A549 (cell line): ENCODE measurements around the gene SVEP1.

Experiments
- CTCF ChIP-seq: fragments of >200 bp; sonication (Bioruptor Twin); formaldehyde crosslinking; IDR thresholded peaks from 3 replicates; pipeline ENCODE4 v1.5.1; 2016
- EP300 ChIP-seq, 2 experiments: fragments of >200 bp; sonication (Bioruptor Twin); formaldehyde crosslinking; IDR thresholded peaks; 2 replicates in 1 of 2; 3 replicates in 1 of 2; pipeline ENCODE4 v1.6.1; 2016 to 2017
- ESRRA ChIP-seq: fragments of 150-350 bp; IDR thresholded peaks from 2 replicates; pipeline ENCODE4 v1.6.1; 2014; ENCODE audit warnings: mild to moderate bottlenecking, low read length, borderline replicate concordance
- JUN ChIP-seq, 2 experiments: fragments of >200 bp; sonication (Bioruptor Twin); formaldehyde crosslinking; IDR thresholded peaks; 2 replicates in 1 of 2; 3 replicates in 1 of 2; pipeline ENCODE4 v1.6.1; 2016 to 2017
- MAX ChIP-seq: IDR thresholded peaks from 2 replicates; pipeline ENCODE4 v1.6.1; 2012
- NR3C1 ChIP-seq: fragments of >200 bp; sonication (Bioruptor Twin); formaldehyde crosslinking; IDR thresholded peaks from 3 replicates; pipeline ENCODE4 v1.6.1; 2017
- POLR2A ChIP-seq: IDR thresholded peaks from 2 replicates; pipeline ENCODE4 v1.6.1; 2012; ENCODE audit warnings: mild to moderate bottlenecking, low read length
- ZNF302 ChIP-seq: fragments of 250-450 bp; sonication (Bioruptor Pico); IDR thresholded peaks from 2 replicates; pipeline ENCODE4 v1.9.0; 2021; ENCODE audit warnings: inconsistent platforms, mild to moderate bottlenecking, moderate library complexity

GRCh38 chr9:110512817-110513216 is 66.7 kb downstream of the SVEP1 start:
- TF ChIP-seq NR3C1 (no peak), CTCF (no peak), JUN (IDR thresholded peaks at IDR 0.05) (no peak), POLR2A (no peak), ESRRA (no peak), ZNF302 (CRISPR knock-in tag) (no peak), EP300 (IDR thresholded peaks at IDR 0.05) (no peak), MAX (no peak)
